ENCODE results near the gene LRP1B.

The LRP1B gene

DNA sequence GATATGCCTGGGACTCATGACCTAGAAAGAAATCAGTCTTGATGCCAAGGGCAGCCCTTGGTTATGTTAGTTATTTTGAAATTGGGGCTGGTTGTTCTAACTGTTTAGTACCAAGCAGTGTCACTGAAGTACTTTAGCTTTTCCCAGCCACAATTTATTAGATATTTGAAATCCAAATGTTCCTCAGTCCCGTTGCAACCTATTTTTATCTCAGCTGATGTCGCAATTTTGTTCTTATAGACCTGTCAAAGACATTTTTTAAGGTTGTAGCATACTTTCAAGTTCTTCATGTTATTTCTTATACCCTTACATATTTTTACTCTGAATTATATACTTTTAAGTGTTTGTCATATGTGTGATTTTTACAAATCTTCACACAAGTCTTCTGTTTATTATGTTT lies 100.1 kb downstream of the LRP1B start:
- H3K4me3 ChIP-seq (replicated peaks; ENCODE audit: low read depth, low read length) = no peak overlapping the region
- no peak for DNase-seq (ENCODE audit: extremely low read depth, low read depth)
- TF ChIP-seq, protein P1, sequence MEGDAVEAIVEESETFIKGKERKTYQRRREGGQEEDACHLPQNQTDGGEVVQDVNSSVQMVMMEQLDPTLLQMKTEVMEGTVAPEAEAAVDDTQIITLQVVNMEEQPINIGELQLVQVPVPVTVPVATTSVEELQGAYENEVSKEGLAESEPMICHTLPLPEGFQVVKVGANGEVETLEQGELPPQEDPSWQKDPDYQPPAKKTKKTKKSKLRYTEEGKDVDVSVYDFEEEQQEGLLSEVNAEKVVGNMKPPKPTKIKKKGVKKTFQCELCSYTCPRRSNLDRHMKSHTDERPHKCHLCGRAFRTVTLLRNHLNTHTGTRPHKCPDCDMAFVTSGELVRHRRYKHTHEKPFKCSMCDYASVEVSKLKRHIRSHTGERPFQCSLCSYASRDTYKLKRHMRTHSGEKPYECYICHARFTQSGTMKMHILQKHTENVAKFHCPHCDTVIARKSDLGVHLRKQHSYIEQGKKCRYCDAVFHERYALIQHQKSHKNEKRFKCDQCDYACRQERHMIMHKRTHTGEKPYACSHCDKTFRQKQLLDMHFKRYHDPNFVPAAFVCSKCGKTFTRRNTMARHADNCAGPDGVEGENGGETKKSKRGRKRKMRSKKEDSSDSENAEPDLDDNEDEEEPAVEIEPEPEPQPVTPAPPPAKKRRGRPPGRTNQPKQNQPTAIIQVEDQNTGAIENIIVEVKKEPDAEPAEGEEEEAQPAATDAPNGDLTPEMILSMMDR (IDR thresholded peaks at IDR 0.05; ENCODE audit: low read depth, low read length, missing control alignments) = no peak

GRCh38 chr2:142029974-142030373 lies 100.8 kb downstream of the LRP1B start:
- DNase-seq (ENCODE audit: extremely low read depth, low read depth) = no peak
- no peak overlapping the region for H3K4me3 ChIP-seq (replicated peaks; ENCODE audit: low read depth, low read length)
- TF ChIP-seq, protein P1 (IDR thresholded peaks at IDR 0.05; ENCODE audit: low read depth, low read length, missing control alignments) = no peak

- no peak for DNase-seq (ENCODE audit: extremely low read depth, low read depth)
- TF ChIP-seq, protein P1 (IDR thresholded peaks at IDR 0.05; ENCODE audit: low read depth, low read length, missing control alignments) = no peak
- no peak overlapping the region for H3K4me3 ChIP-seq (replicated peaks; ENCODE audit: low read depth, low read length)
Observed at GRCh38 chr2:142025394-142025793, 105.4 kb downstream of the LRP1B start.

DNA sequence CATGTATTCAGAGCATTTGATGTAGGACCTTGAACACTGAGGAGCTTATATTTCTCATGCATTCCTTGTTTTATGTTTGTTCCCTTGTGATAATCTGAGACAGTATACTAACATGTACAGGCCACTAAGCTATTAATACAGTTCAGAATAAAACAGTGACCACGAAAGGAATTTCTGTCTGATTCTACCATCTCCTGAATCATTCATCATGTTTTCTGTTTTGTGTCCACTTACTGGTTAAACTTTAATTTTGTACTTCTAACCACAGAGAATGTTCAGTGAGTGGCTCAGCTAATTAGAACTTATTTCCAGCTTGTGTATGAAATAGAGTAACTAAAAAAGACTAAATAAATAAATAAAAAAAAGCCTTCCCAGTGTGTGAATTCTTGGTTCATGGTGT lies 110.4 kb downstream of the LRP1B start:
- no peak overlapping the region for H3K4me3 ChIP-seq (replicated peaks; ENCODE audit: low read depth, low read length)
- no peak for DNase-seq (ENCODE audit: extremely low read depth, low read depth)
- TF ChIP-seq, protein P1 (IDR thresholded peaks at IDR 0.05; ENCODE audit: low read depth, low read length, missing control alignments) = no peak

GRCh38 chr2:142014536-142014935 lies 116.3 kb downstream of the LRP1B start:
- no peak overlapping the region for H3K4me3 ChIP-seq (replicated peaks; ENCODE audit: low read depth, low read length)
- no peak for DNase-seq (ENCODE audit: extremely low read depth, low read depth)
- TF ChIP-seq, protein P1 (IDR thresholded peaks at IDR 0.05; ENCODE audit: low read depth, low read length, missing control alignments) = no peak

DNA sequence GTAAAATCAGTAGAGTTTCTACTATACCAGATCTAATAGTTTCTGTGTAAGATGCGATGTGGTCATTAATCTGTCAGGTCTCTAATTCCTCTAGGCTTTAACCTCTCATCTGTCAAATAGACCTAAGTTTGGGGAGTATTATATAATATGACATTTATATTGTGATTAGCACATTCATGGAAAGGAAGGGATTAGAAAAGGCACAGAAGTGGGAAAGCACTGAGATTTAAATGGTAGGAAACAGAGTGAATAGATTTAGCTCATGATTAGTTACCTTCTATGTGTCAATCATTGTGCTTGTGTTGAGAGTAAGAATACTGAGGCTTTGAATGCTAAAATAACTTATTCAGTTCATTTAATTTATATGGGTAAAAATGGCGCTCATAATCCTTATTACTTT lies 118.0 kb downstream of the LRP1B start:
- DNase-seq (ENCODE audit: extremely low read depth, low read depth) = no peak
- TF ChIP-seq, protein P1 (IDR thresholded peaks at IDR 0.05; ENCODE audit: low read depth, low read length, missing control alignments) = no peak

More for the DNA sequence above, 118.0 kb downstream of the LRP1B start:
- H3K4me3 ChIP-seq (replicated peaks; ENCODE audit: low read depth, low read length) = no peak overlapping the region
